HL-60 (cell line): Measurements from ENCODE around the gene COBL.

Experiments
- DNase-seq, 2 experiments: peaks; one replicate each; pipeline ENCODE4 v3.0.0-alpha.2; 2010 to 2020; ENCODE audit warnings: low read depth in 1 of 2, low spot score in 1 of 2
- H3K27ac ChIP-seq: fragments of 250-450 bp; sonication (Bioruptor Pico); replicated peaks from 2 replicates; pipeline ENCODE4 v1.5.1; 2020; ENCODE audit warnings: mild to moderate bottlenecking, moderate library complexity
- H3K27me3 ChIP-seq: fragments of 250-450 bp; sonication (Bioruptor Pico); 2 replicates; pipeline ENCODE4 v1.5.1; 2021; ENCODE audit warnings: mild to moderate bottlenecking, moderate library complexity; ENCODE audit not compliant: insufficient read depth, poor library complexity, severe bottlenecking
- H3K4me3 ChIP-seq: replicated peaks from 2 replicates; pipeline ENCODE4 v1.5.1; 2011; ENCODE audit warnings: mild to moderate bottlenecking, control low read depth, low read length; ENCODE audit not compliant: insufficient read depth
- CTCF ChIP-seq: IDR thresholded peaks from one replicate; pipeline ENCODE4 v1.5.1; 2011; ENCODE audit warnings: low read length, control low read depth, inconsistent platforms; ENCODE audit not compliant: insufficient read depth
- GABPA ChIP-seq: IDR thresholded peaks from 2 replicates; pipeline ENCODE4 v1.6.1; 2012; ENCODE audit warnings: low read depth
- POLR2AphosphoS5 ChIP-seq: IDR thresholded peaks from 2 replicates; pipeline ENCODE4 v1.6.1; 2012; ENCODE audit warnings: low read depth
- SPI1 ChIP-seq: IDR thresholded peaks from 2 replicates; pipeline ENCODE4 v1.6.1; 2012; ENCODE audit warnings: low read depth, mild to moderate bottlenecking, borderline replicate concordance
- TF ChIP-seq, protein P1 (sequence below): IDR thresholded peaks from 2 replicates; pipeline ENCODE4 v1.6.1; 2012; ENCODE audit warnings: low read depth; ENCODE audit not compliant: insufficient replicate concordance

COBL gene

DNA sequence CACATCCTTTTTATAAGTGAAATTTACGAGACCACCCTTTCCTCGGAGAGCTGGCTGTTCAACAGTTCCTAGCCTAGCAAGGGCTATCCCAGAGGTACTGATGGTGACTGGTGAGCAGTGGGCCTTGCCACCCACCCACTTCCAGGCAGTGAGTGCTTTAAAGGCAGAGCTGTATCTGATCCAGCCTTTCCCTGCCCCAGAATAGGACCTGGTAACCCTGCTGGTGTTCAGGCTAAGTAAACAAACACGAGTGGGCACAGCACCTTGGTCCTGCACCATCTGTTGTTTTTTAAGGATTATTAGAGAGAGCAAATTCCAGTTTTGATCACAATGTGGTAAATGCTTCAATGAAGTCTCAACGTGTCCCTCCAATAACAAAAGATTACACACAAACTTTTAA is 75.7 kb downstream of the COBL start:
- Histone ChIP-seq H3K4me3 (no peak overlapping the region), H3K27ac (no peak overlapping the region), H3K27me3 (no peaks in the 10 kb centered on the region)
- TF ChIP-seq, protein P1, sequence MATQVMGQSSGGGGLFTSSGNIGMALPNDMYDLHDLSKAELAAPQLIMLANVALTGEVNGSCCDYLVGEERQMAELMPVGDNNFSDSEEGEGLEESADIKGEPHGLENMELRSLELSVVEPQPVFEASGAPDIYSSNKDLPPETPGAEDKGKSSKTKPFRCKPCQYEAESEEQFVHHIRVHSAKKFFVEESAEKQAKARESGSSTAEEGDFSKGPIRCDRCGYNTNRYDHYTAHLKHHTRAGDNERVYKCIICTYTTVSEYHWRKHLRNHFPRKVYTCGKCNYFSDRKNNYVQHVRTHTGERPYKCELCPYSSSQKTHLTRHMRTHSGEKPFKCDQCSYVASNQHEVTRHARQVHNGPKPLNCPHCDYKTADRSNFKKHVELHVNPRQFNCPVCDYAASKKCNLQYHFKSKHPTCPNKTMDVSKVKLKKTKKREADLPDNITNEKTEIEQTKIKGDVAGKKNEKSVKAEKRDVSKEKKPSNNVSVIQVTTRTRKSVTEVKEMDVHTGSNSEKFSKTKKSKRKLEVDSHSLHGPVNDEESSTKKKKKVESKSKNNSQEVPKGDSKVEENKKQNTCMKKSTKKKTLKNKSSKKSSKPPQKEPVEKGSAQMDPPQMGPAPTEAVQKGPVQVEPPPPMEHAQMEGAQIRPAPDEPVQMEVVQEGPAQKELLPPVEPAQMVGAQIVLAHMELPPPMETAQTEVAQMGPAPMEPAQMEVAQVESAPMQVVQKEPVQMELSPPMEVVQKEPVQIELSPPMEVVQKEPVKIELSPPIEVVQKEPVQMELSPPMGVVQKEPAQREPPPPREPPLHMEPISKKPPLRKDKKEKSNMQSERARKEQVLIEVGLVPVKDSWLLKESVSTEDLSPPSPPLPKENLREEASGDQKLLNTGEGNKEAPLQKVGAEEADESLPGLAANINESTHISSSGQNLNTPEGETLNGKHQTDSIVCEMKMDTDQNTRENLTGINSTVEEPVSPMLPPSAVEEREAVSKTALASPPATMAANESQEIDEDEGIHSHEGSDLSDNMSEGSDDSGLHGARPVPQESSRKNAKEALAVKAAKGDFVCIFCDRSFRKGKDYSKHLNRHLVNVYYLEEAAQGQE = no peak
- TF ChIP-seq GABPA = no peak
- TF ChIP-seq POLR2AphosphoS5 = no peak
- DNase-seq = no peak

GRCh38 chr7:51239691-51240090 is 76.9 kb downstream of the COBL start:
- TF ChIP-seq GABPA = no peak
- TF ChIP-seq CTCF = no peak
- no peak for TF ChIP-seq SPI1
- no peak for TF ChIP-seq POLR2AphosphoS5
- TF ChIP-seq, protein P1 = no peak
- DNase-seq = no peak
- Histone ChIP-seq H3K27me3 (no peaks in the 10 kb centered on the region), H3K4me3 (no peak overlapping the region), H3K27ac (no peak overlapping the region)

DNA sequence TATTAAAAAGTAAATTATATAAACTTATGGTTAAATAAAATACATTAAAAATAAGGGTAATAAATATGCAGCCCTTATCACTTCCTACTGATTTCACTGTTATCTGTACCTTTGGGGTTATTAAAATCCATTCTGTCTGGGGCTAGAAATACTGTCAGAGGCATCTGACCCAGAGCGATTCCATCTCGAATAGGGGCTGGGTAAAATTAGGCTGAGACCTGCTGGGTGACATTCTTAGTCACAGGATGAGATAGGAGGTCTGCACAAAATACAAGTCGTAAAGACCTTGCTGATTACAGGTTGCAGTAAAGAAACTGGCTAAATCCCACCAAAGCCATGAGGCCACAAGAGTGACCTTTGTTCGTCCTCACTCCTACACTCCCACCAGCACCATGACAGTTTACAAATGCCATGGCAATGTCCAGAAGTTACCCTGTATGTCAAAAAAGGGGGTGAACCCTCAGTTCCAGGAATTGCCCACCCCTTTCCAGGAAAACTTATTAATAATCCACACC is 77.6 kb downstream of the COBL start:
- Histone ChIP-seq H3K27me3 (no peaks in the 10 kb centered on the region), H3K27ac (no peak overlapping the region), H3K4me3 (no peak overlapping the region)
- TF ChIP-seq CTCF = no peak
- no peak for TF ChIP-seq POLR2AphosphoS5
- TF ChIP-seq SPI1 = no peak
- no peak for TF ChIP-seq GABPA
- TF ChIP-seq, protein P1 = no peak
- DNase-seq = no peak
